Suprapubic skin (tissue), 4 donors: Measurements from ENCODE around the gene MIB2. TPM values are rescaled to one million over a fixed set of nuclear protein-coding genes. Genes with fewer than 3 reads are reported as not detected.

ENCODE experiments used
- DNase-seq, 2 donors: peaks; one replicate each; pipeline ENCODE4 v3.0.0-alpha.2; 2019; ENCODE audit warnings: low spot score in 2 of 2
- H3K27ac ChIP-seq: fragments of 200-600 bp; sonication (generic); one replicate; pipeline ENCODE4 v1.5.1; 2019
- H3K27me3 ChIP-seq: fragments of 200-600 bp; sonication (generic); one replicate; pipeline ENCODE4 v1.5.1; 2019
- H3K36me3 ChIP-seq: fragments of 200-600 bp; sonication (generic); one replicate; pipeline ENCODE4 v1.5.1; 2019
- H3K4me1 ChIP-seq: fragments of 200-600 bp; sonication (generic); one replicate; pipeline ENCODE4 v1.5.1; 2019
- H3K4me3 ChIP-seq: fragments of 200-600 bp; sonication (generic); one replicate; pipeline ENCODE4 v1.5.1; 2019; ENCODE audit warnings: mild to moderate bottlenecking
- H3K9me3 ChIP-seq: fragments of 200-600 bp; sonication (generic); one replicate; pipeline ENCODE4 v1.5.1; 2019
- EP300 ChIP-seq: sonication (generic); formaldehyde crosslinking; IDR thresholded peaks from one replicate; pipeline ENCODE4 v1.6.1; 2017; ENCODE audit warnings: antibody characterized with exemption
- POLR2A ChIP-seq, 2 donors: fragments of 450-650 bp; IDR thresholded peaks; one replicate each; pipeline ENCODE4 v1.6.1; 2017; ENCODE audit warnings: antibody characterized with exemption in 2 of 2, mild to moderate bottlenecking in 2 of 2, moderate library complexity in 2 of 2
- POLR2AphosphoS5 ChIP-seq, 3 donors: sonication (generic); formaldehyde crosslinking; IDR thresholded peaks; one replicate each; pipeline ENCODE4 v1.6.1; 2017; ENCODE audit warnings: antibody characterized with exemption in 3 of 3
- WGBS: methylation state at CpG from one replicate; pipeline ENCODE4 v1.1.5; 2018; 5-methylcytosine and 5-hydroxymethylcytosine counted together
- total RNA-seq, 4 donors: library from RNA; depleted of rRNA; stranded (reverse); fragments of >200 nt; gene quantifications; one replicate each; pipeline ENCODE4 v1.1.0, GENCODE V29; 2016
- TF ChIP-seq, protein P1 (sequence below), 2 donors: fragments of 200-600 bp in 1 of 2; fragments of 450-650 bp in 1 of 2; sonication (generic) in 1 of 2; IDR thresholded peaks; one replicate each; pipeline ENCODE4 v1.5.1; 2016 to 2019; ENCODE audit warnings: antibody characterized with exemption in 2 of 2, mild to moderate bottlenecking in 1 of 2, moderate library complexity in 1 of 2

The MIB2 gene
- total RNA-seq, 4 donors from 2014 or later = 131 to 212 (median 154) TPM

DNA sequence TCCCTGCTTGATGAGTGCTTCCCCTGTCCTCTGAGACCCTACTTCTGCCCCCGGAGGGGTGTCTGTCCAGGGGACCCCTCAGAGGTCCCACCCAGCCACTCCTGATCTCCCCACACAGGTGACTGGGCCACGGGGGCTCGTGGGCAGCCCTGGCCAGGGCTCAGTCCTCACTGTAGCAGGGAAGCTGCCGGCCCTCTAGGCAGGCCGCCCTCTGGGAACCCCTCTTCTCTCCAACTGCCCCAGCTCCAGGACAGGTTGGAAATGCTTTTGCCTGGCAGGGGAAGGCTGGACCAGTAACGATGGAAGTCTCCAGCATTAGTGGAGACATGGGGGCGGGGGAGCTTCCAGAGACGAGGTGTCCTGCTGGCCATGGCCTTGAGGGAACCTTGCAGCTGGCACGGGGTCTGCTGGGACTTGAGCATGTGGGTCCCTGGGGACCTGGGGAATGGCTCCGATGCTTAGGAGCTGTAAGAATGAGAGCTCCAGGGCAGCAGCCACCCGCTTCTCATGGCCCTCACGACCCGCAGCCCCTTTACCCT lies 12.3 kb upstream of the MIB2 start:
- peaks cover 18% of the 10 kb centered on the region for H3K4me1 ChIP-seq
- peak; percentile 57 to 70 for DNase-seq
- peaks cover 42% of the 10 kb centered on the region for H3K27me3 ChIP-seq
- H3K36me3 ChIP-seq = no peaks in the 10 kb centered on the region
- H3K9me3 ChIP-seq = no peaks in the 10 kb centered on the region
- H3K27ac ChIP-seq = no peak overlapping the region
- no peak overlapping the region for H3K4me3 ChIP-seq
- WGBS = 78% methylated on average over 11 of the region's 13 CpGs
- no peak for TF ChIP-seq EP300
- TF ChIP-seq, protein P1, sequence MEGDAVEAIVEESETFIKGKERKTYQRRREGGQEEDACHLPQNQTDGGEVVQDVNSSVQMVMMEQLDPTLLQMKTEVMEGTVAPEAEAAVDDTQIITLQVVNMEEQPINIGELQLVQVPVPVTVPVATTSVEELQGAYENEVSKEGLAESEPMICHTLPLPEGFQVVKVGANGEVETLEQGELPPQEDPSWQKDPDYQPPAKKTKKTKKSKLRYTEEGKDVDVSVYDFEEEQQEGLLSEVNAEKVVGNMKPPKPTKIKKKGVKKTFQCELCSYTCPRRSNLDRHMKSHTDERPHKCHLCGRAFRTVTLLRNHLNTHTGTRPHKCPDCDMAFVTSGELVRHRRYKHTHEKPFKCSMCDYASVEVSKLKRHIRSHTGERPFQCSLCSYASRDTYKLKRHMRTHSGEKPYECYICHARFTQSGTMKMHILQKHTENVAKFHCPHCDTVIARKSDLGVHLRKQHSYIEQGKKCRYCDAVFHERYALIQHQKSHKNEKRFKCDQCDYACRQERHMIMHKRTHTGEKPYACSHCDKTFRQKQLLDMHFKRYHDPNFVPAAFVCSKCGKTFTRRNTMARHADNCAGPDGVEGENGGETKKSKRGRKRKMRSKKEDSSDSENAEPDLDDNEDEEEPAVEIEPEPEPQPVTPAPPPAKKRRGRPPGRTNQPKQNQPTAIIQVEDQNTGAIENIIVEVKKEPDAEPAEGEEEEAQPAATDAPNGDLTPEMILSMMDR (IDR thresholded peaks at IDR 0.05) = no peak
- no peak for TF ChIP-seq POLR2AphosphoS5 (IDR thresholded peaks at IDR 0.05)
- TF ChIP-seq POLR2A (IDR thresholded peaks at IDR 0.05) = no peak

DNA sequence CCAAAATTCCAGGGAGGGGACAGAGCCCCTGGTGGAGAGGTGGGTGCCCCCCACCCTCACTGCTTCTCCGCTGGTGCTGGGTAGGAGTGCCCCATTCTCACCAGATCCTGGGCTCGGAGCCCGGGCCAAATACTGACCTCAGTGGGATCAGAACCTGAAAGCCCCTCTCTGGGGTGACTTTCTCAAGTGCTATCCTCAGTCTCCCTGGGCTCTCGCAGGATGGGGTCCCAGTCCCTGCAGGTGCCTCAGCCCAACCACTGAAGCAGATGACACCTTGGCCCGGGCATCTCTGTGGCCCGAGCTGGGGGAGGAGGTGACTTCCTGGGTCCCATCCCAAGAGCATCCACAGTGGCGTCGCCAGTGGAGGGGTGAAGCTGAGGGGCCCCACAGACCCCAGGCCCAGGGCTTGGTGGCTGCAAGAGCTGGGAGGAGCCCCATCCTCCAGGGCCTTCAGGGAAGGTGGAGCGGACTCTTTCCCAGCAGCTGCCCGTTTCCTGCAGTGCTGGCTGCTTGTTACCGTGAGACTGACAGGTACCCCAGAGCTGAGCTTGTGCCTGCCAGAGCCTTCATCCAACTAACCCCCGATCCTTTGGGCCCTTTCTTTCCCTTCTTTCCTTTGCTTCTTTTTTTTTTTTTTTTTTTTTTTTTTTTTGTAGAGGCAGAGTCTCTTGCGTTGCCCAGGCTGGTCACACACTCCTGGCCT lies 11.5 kb upstream of the MIB2 start:
- peaks cover 34% of the 10 kb centered on the region for H3K27me3 ChIP-seq
- H3K4me3 ChIP-seq = no peak overlapping the region
- H3K36me3 ChIP-seq = no peaks in the 10 kb centered on the region
- H3K4me1 ChIP-seq = peaks cover 17% of the 10 kb centered on the region
- peak in 1 of 2 donors; percentile 59 for DNase-seq
- no peak overlapping the region for H3K27ac ChIP-seq
- H3K9me3 ChIP-seq = no peaks in the 10 kb centered on the region
- 60% methylated on average over 8 of the region's 13 CpGs for WGBS
- TF ChIP-seq, protein P1 (IDR thresholded peaks at IDR 0.05) = no peak
- no peak for TF ChIP-seq EP300

DNA sequence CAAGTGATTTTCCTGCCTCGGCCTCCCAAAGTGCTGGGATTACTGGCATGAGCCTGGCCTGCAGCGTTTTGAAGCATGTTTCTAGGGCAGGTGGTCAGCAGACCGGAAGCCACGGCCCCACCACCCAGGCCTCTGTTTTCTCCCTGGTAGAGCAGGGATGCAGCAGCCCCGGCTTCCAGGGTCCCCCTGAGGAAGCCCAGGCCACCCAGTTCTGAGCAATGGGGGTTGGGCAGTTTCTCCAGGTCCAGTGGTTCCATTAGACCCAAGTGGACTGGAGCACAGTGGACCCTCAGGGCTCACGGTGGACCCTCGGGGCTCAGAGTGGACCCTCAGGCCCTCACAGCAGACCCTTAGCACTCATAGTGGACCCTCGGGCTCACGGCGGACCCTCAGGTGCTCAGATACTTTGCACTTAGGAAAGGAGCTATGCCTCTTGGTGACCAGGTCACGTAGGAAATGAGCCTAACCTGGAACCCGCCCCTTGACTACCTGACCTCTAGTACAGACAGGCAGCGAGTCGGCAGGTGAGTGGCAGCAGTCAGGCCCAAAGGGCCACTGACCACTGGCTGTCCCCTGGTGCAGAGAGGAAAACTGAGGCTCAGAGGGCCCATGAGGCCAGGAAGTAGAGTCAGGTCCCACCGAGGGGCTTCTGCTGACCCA lies 10.8 kb upstream of the MIB2 start:
- 82% methylated on average over 5 of the region's 15 CpGs for WGBS
- DNase-seq = no peak
- no peak overlapping the region for H3K27ac ChIP-seq

DNA sequence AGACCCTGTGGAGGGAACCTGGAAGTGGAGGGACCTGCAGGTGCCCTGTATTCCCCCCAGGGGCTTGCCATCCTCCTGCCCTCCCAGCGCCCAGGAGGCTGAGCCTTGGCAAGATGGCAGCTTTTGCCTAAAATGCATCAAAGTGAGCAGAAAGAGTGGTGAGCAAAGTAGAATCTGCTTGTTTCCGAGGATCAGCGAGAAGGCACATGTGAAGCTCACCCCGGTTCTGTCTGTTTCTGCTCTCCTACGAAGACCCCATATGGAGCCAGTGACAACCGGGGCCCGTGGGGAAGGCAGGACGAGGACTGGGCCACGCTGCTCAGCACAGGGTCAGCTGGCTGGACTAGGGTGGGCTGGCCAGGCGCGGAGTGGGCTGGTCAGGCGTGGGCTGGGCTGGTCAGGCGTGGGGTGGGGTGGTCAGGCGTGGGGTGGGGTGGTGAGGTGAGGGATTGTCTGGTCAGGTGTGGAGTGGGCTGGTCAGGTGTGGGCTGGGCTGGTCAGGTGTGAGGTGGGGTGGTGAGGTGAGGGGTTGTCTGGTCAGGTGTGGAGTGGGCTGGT lies 10.2 kb upstream of the MIB2 start:
- H3K27ac ChIP-seq = no peak overlapping the region
- H3K36me3 ChIP-seq = no peaks in the 10 kb centered on the region
- no peak for TF ChIP-seq EP300
- peaks cover 25% of the 10 kb centered on the region for H3K27me3 ChIP-seq
- no peaks in the 10 kb centered on the region for H3K9me3 ChIP-seq
- no peak for DNase-seq
- peaks cover 8% of the 10 kb centered on the region for H3K4me1 ChIP-seq
- H3K4me3 ChIP-seq = no peak overlapping the region
- WGBS = 73% methylated on average over 14 of the region's 14 CpGs

More for the DNA sequence above, 10.8 kb upstream of the MIB2 start:
- H3K36me3 ChIP-seq = no peaks in the 10 kb centered on the region
- H3K4me3 ChIP-seq = no peak overlapping the region
- H3K4me1 ChIP-seq = peaks cover 10% of the 10 kb centered on the region
- peaks cover 27% of the 10 kb centered on the region for H3K27me3 ChIP-seq
- TF ChIP-seq POLR2AphosphoS5 (IDR thresholded peaks at IDR 0.05) (no peak), EP300 (no peak), POLR2A (IDR thresholded peaks at IDR 0.05) (no peak)
- TF ChIP-seq, protein P1 (IDR thresholded peaks at IDR 0.05) = no peak
- H3K9me3 ChIP-seq = no peaks in the 10 kb centered on the region

DNA sequence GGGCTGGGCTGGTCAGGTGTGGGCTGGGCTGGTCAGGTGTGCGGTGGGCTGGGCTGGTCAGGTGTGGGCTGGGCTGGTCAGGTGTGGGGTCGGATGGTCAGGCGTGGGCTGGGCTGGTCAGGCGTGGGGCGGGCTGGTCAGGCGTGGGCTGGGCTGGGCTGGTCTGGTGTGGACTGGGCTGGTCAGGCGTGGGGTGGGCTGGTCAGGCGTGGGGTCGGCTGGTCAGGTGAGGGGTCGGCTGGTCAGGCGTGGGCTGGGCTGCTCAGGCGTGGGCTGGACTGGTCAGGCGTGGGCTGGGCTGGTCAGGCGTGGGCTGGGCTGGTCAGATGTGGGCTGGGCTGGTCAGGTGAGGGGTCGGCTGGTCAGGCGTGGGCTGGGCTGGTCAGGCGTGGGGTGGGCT lies 9.6 kb upstream of the MIB2 start:
- H3K9me3 ChIP-seq = no peaks in the 10 kb centered on the region
- peaks cover 19% of the 10 kb centered on the region for H3K27me3 ChIP-seq
- no peak overlapping the region for H3K27ac ChIP-seq
- no peak for DNase-seq
- H3K36me3 ChIP-seq = no peaks in the 10 kb centered on the region
- no peak for TF ChIP-seq POLR2AphosphoS5 (IDR thresholded peaks at IDR 0.05)
- TF ChIP-seq, protein P1 (IDR thresholded peaks at IDR 0.05) = no peak
- no peak for TF ChIP-seq EP300
- TF ChIP-seq POLR2A (IDR thresholded peaks at IDR 0.05) = no peak
- no peak overlapping the region for H3K4me3 ChIP-seq
- peaks cover 2% of the 10 kb centered on the region for H3K4me1 ChIP-seq
- WGBS = 90% methylated on average over 11 of the region's 17 CpGs
